Transverse colon (tissue), 3 donors: Measurements from ENCODE around the gene RAB3IL1.

Source experiments
- EP300 ChIP-seq: sonication (generic); formaldehyde crosslinking; IDR thresholded peaks from one replicate; pipeline ENCODE4 v1.6.1; 2017; ENCODE audit warnings: antibody characterized with exemption, low read depth
- TF ChIP-seq, protein P1 (sequence below), 5 experiments: fragments of 200-600 bp in 3 of 5; fragments of 450-650 bp in 2 of 5; sonication (generic) in 3 of 5; IDR thresholded peaks; 1 replicate in 2 of 5; 2 replicates in 3 of 5; pipeline ENCODE4 v1.5.1; 2016 to 2017; ENCODE audit warnings: antibody characterized with exemption in 5 of 5, inconsistent platforms in 3 of 5, mild to moderate bottlenecking in 2 of 5, moderate library complexity in 1 of 5

GRCh38 chr11:61940466-61940865 lies 23.1 kb upstream of the RAB3IL1 start:
- TF ChIP-seq, protein P1, sequence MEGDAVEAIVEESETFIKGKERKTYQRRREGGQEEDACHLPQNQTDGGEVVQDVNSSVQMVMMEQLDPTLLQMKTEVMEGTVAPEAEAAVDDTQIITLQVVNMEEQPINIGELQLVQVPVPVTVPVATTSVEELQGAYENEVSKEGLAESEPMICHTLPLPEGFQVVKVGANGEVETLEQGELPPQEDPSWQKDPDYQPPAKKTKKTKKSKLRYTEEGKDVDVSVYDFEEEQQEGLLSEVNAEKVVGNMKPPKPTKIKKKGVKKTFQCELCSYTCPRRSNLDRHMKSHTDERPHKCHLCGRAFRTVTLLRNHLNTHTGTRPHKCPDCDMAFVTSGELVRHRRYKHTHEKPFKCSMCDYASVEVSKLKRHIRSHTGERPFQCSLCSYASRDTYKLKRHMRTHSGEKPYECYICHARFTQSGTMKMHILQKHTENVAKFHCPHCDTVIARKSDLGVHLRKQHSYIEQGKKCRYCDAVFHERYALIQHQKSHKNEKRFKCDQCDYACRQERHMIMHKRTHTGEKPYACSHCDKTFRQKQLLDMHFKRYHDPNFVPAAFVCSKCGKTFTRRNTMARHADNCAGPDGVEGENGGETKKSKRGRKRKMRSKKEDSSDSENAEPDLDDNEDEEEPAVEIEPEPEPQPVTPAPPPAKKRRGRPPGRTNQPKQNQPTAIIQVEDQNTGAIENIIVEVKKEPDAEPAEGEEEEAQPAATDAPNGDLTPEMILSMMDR (IDR thresholded peaks at IDR 0.05): no peak
- no peak for TF ChIP-seq EP300
